SK-N-SH treated with all-trans-retinoic acid at 6 μM for 48 hours (cell line): ENCODE results near the gene TSPAN15.

Experiments used
- ATAC-seq: fragments of 200-7000 bp; cut with Tn5 transposase; 3 replicates; pipeline ENCODE4 v1.9.1; 2020; ENCODE audit warnings: mild to moderate bottlenecking, moderate library complexity
- ARNTL ChIP-seq: fragments of 450-650 bp; formaldehyde crosslinking; IDR thresholded peaks from 2 replicates; pipeline ENCODE4 v1.5.0; 2020; ENCODE audit warnings: low read depth, mild to moderate bottlenecking, moderate library complexity, borderline replicate concordance
- BACH2 ChIP-seq: fragments of 250-450 bp; sonication (Bioruptor Pico); IDR thresholded peaks from 2 replicates; pipeline ENCODE4 v1.9.0; 2021; ENCODE audit warnings: mild to moderate bottlenecking, borderline replicate concordance
- CREB5 ChIP-seq: fragments of 250-450 bp; sonication (Bioruptor Pico); IDR thresholded peaks from 2 replicates; pipeline ENCODE4 v1.5.1; 2020; ENCODE audit warnings: low read depth, mild to moderate bottlenecking, moderate library complexity
- CSDC2 ChIP-seq: fragments of 250-450 bp; sonication (Bioruptor Pico); IDR thresholded peaks from 2 replicates; pipeline ENCODE4 v1.5.0; 2020; ENCODE audit warnings: mild to moderate bottlenecking, moderate library complexity
- CSRNP3 ChIP-seq: fragments of 250-450 bp; sonication (Bioruptor Pico); IDR thresholded peaks from 2 replicates; pipeline ENCODE4 v1.5.1; 2021; ENCODE audit warnings: mild to moderate bottlenecking, moderate library complexity
- ESRRG ChIP-seq: fragments of 250-450 bp; sonication (Bioruptor Pico); IDR thresholded peaks from 2 replicates; pipeline ENCODE4 v1.6.1; 2021; ENCODE audit warnings: mild to moderate bottlenecking
- GLIS3 ChIP-seq: fragments of 250-450 bp; sonication (Bioruptor Pico); IDR thresholded peaks from 2 replicates; pipeline ENCODE4 v1.5.0; 2020; ENCODE audit warnings: mild to moderate bottlenecking, moderate library complexity
- ISL1 ChIP-seq: fragments of 250-450 bp; sonication (Bioruptor Pico); IDR thresholded peaks from 2 replicates; pipeline ENCODE4 v2.1.2; 2022; ENCODE audit warnings: mild to moderate bottlenecking, moderate library complexity
- OSR1 ChIP-seq: fragments of 250-450 bp; sonication (Bioruptor Pico); IDR thresholded peaks from 2 replicates; pipeline ENCODE4 v1.8.0; 2022; ENCODE audit warnings: moderate library complexity, mild to moderate bottlenecking, inconsistent platforms
- PATZ1 ChIP-seq: fragments of 250-450 bp; sonication (Bioruptor Pico); IDR thresholded peaks from 2 replicates; pipeline ENCODE4 v1.8.0; 2020; ENCODE audit warnings: mild to moderate bottlenecking, moderate library complexity, borderline replicate concordance
- POU6F1 ChIP-seq: fragments of 250-450 bp; sonication (Bioruptor Pico); IDR thresholded peaks from 2 replicates; pipeline ENCODE4 v1.8.0; 2021; ENCODE audit warnings: low read depth, mild to moderate bottlenecking, moderate library complexity, borderline replicate concordance
- PPARA ChIP-seq: fragments of 250-450 bp; sonication (Bioruptor Pico); IDR thresholded peaks from 2 replicates; pipeline ENCODE4 v1.5.0; 2020; ENCODE audit warnings: mild to moderate bottlenecking, borderline replicate concordance
- RARB ChIP-seq: fragments of 250-450 bp; sonication (Bioruptor Pico); IDR thresholded peaks from 2 replicates; pipeline ENCODE4 v1.8.0; 2021; ENCODE audit warnings: mild to moderate bottlenecking, moderate library complexity
- SNAI2 ChIP-seq: fragments of 250-450 bp; sonication (Bioruptor Pico); IDR thresholded peaks from 2 replicates; pipeline ENCODE4 v1.5.0; 2020; ENCODE audit warnings: mild to moderate bottlenecking, moderate library complexity
- TCF4 ChIP-seq: fragments of 250-450 bp; sonication (Bioruptor Pico); IDR thresholded peaks from 2 replicates; pipeline ENCODE4 v1.8.0; 2021; ENCODE audit warnings: mild to moderate bottlenecking, moderate library complexity, borderline replicate concordance
- TOX ChIP-seq: fragments of 250-450 bp; sonication (Bioruptor Pico); IDR thresholded peaks from 2 replicates; pipeline ENCODE4 v1.8.0; 2021; ENCODE audit warnings: mild to moderate bottlenecking, moderate library complexity, borderline replicate concordance
- TSHZ2 ChIP-seq: fragments of 250-450 bp; sonication (Bioruptor Pico); IDR thresholded peaks from 2 replicates; pipeline ENCODE4 v1.5.0; 2020; ENCODE audit warnings: mild to moderate bottlenecking, moderate library complexity
- ZC3H10 ChIP-seq: fragments of 250-450 bp; sonication (Bioruptor Pico); IDR thresholded peaks from 2 replicates; pipeline ENCODE4 v1.5.1; 2021; ENCODE audit warnings: mild to moderate bottlenecking, moderate library complexity
- ZFP3 ChIP-seq: fragments of 250-450 bp; sonication (Bioruptor Pico); IDR thresholded peaks from 2 replicates; pipeline ENCODE4 v1.5.0; 2020; ENCODE audit warnings: mild to moderate bottlenecking, moderate library complexity
- ZFP30 ChIP-seq: fragments of 450-650 bp; formaldehyde crosslinking; IDR thresholded peaks from 2 replicates; pipeline ENCODE4 v1.5.0; 2022; ENCODE audit warnings: mild to moderate bottlenecking, moderate library complexity
- ZNF565 ChIP-seq: fragments of 450-650 bp; formaldehyde crosslinking; conservative IDR thresholded peaks from 2 replicates; pipeline ENCODE4 v1.5.0; 2020; ENCODE audit warnings: low read depth, mild to moderate bottlenecking, moderate library complexity
- ZNF70 ChIP-seq: fragments of 450-650 bp; formaldehyde crosslinking; IDR thresholded peaks from 2 replicates; pipeline ENCODE4 v1.5.0; 2020; ENCODE audit warnings: mild to moderate bottlenecking, moderate library complexity
- ZNF8 ChIP-seq: fragments of 450-650 bp; formaldehyde crosslinking; IDR thresholded peaks from 2 replicates; pipeline ENCODE4 v1.5.0; 2020; ENCODE audit warnings: mild to moderate bottlenecking, moderate library complexity

Gene TSPAN15

GRCh38 chr10:69489506-69490090, 38.3 kb downstream of the TSPAN15 start:
- TF ChIP-seq GLIS3 (no peak), ZFP3 (CRISPR knock-in tag) (no peak), TCF4 (CRISPR knock-in tag) (no peak), ESRRG (CRISPR knock-in tag) (no peak), BACH2 (CRISPR knock-in tag) (no peak), PPARA (CRISPR knock-in tag) (no peak), ISL1 (CRISPR knock-in tag) (no peak), POU6F1 (CRISPR knock-in tag) (no peak), OSR1 (CRISPR knock-in tag) (no peak), ZNF565 (CRISPR knock-in tag) (no peak), CSRNP3 (no peak), ZFP30 (no peak), TSHZ2 (CRISPR knock-in tag) (no peak), ZNF8 (CRISPR knock-in tag) (no peak), RARB (CRISPR knock-in tag) (no peak), CREB5 (CRISPR knock-in tag) (no peak), SNAI2 (CRISPR knock-in tag) (no peak), ZC3H10 (CRISPR knock-in tag) (no peak)
- no peak for ATAC-seq

GRCh38 chr10:69490876-69491275, 39.6 kb downstream of the TSPAN15 start:
- TF ChIP-seq ZNF70 (CRISPR knock-in tag) (no peak), POU6F1 (CRISPR knock-in tag) (no peak), OSR1 (CRISPR knock-in tag) (no peak), ZNF8 (CRISPR knock-in tag) (no peak), CSDC2 (no peak)
- no peak for ATAC-seq

- TF ChIP-seq ESRRG (CRISPR knock-in tag) (no peak), ZC3H10 (CRISPR knock-in tag) (no peak), PPARA (CRISPR knock-in tag) (no peak), TOX (no peak), BACH2 (CRISPR knock-in tag) (no peak), ZNF70 (CRISPR knock-in tag) (no peak), CSRNP3 (no peak), PATZ1 (CRISPR knock-in tag) (no peak), ZNF565 (CRISPR knock-in tag) (no peak), GLIS3 (no peak), ZFP30 (no peak), ARNTL (CRISPR knock-in tag) (no peak), RARB (CRISPR knock-in tag) (no peak), POU6F1 (CRISPR knock-in tag) (no peak), ZNF8 (CRISPR knock-in tag) (no peak)
Measured at GRCh38 chr10:69491611-69492010, 40.3 kb downstream of the TSPAN15 start.

More at GRCh38 chr10:69491611-69492010, 40.3 kb downstream of the TSPAN15 start:
- ATAC-seq: no peak
